HG03354 (cell line): Measurements from ENCODE around the gene ZFAND3.

Experiments
- ATAC-seq: cut with Tn5 transposase; IDR thresholded peaks from one replicate; pipeline ENCODE4 v1.9.1; 2021; ENCODE audit warnings: mild to moderate bottlenecking; ENCODE audit not compliant: unreplicated experiment, poor library complexity, severe bottlenecking

The ZFAND3 gene

DNA sequence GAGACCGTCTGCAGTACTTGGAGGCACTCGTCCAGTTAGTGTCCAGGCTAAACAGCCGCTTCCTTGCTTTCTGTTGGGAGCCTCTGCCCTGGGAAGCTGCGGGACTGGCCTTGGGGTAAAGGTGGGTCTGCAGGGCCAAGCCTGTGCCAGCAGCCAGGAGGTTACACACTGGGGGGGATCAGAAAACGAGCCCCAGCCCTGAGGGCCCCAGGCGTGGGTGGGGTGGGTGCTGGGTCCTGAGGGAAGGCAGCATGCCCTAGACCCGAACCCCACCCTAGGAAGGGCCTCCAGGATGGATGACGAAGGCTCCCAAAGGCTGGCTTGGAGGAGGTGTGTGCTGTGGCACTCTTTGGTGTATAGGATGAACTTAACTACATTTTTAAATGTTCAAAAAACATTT lies 335.2 kb downstream of the ZFAND3 start:
- no peak for ATAC-seq

DNA sequence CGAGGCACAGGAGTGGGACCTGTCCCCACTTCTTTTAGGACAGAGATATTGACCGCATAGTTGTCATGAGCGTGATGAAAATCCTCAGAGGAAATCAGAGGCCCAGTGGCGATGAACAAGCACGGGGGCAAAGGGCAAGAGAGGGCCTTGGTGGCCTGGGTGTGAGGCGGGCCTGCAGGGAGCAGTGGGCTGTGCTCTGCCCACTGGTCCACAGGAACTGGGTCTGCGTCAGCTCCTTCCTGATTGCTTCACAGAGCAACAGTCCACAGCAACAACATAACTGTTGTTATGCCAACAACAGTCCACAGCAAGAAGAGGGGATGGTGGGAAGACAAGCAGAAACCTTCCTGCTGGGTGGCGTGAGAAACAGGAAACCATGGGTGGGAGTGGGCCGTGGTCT lies 335.6 kb downstream of the ZFAND3 start:
- ATAC-seq: no peak

DNA sequence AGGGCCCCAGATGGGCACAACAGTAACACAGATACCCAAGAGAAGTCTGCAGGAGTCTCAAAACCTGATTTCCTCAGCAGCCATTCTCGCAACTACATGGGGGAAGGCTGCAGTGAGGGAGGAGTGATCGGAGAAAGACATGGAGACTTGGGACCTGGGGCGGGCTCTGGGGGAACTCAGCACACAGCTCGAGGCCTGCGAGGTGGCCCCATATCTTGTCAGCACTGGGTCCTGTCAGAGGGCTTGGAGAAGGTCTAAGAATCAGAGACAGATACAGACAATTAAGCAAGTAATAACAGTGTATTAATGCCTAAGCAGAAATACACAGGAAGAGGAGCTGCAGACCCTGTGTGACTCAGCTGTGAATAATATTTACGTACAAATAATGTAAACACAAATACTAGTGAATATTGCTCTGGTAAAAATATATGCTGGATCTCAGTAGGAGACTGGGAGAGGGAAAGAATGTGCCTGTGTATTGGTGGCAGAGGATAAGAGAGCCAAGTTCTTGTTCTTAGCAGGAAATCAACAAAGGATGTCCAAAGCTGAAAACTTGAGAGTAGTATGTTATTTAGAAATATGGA lies 336.2 kb downstream of the ZFAND3 start:
- ATAC-seq: no peak

DNA sequence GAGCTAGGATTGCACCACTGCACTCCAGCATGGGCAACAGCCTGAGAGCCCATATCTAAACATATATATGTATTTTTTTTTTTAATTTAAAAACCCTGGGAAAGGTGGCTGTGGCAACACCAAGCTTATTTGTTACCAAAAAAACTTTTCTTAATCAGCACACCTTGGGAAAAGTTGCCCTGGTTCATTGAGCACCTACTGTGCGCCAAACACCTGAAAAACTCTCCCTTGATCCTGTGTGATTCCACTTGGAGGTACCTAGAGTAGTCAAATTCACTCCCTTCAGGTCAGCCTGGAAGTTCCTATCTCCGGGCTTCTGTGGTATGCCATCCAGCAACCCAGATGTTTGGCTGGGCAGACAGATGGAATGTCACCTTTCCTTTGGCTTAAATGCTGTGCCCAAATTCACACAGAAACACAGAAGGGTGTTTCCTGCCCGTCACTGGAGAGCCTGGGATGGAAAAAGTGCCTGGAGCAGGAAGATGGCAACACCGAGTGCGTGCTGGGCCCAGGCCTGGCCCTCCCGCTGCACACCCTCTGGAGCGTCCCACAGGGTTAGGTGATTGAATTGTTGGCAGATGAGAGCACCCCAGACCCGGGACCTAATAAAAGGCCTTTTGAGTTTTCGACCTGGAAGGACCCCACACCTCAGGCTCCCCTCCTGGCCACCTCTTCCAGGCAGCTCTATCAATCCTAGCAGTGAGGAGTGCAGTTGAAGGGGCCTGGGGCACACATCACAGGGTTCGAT lies 337.5 kb downstream of the ZFAND3 start:
- ATAC-seq: no peak

DNA sequence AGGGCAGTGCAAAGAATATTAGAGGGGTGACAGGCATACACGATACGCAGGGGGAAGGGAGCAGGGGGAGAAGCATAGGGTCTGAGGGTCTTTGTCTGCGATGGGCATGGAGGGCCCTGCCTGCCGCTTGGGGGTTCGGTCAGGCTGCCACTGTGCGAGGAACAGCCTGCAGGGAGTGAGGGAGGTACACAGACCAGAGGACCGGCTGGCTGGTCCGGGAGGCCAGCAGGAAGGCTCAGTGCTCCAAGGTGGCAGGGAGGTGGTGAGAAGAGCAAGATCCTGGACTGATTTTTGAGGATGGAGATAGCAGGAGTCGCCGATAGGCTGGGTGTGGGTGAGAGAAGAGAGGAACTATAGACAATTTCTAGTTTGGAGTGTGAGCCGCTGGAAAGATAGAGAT lies 338.4 kb downstream of the ZFAND3 start:
- ATAC-seq: no peak

DNA sequence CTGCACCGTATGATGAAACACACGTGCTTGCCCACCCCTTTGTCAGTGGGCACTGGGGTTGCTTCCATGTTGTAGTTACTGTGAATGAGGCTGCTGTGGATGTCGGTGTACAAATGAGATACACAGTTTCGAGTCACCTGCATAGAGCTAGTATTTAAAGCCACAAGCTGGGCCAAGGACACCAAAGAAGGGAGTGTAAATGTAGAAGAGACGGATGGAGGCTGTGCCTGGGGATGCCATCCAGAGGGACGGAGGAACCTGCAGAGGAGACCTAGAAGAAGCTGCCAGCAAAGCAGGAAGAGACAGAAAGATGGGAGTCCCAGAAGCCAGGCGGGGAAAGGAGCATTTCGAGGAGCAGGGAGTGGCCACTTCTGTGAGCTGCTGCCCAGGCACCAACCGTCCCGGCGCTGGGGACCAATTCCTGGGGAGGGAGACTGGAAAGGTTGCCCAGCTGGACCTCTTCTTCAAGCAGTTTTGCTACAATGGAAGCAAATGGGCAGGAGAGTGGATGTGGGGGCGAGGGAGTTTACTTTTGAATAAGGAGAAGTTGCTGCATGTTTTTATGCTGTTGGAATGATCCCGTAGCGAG lies 339.3 kb downstream of the ZFAND3 start:
- ATAC-seq: no peak

DNA sequence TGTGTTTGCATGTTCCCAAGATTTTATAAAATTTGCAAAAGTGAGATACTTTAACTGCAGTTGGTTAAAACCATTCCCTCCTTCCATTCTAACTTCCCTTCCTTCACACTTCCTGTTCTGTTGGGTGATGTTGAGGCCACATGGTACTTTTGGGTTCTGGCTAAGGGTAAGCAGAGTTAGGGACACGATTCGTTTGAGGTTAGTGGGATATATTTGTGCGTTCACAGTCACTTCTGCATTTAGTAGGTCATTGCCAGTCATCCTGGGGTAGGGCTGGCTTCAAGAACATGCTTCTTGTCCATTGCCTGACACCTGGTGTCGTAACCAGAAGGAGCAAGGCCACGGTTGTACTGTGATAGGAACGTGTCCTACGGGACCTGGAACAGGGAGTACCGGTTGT lies 340.1 kb downstream of the ZFAND3 start:
- ATAC-seq: no peak

DNA sequence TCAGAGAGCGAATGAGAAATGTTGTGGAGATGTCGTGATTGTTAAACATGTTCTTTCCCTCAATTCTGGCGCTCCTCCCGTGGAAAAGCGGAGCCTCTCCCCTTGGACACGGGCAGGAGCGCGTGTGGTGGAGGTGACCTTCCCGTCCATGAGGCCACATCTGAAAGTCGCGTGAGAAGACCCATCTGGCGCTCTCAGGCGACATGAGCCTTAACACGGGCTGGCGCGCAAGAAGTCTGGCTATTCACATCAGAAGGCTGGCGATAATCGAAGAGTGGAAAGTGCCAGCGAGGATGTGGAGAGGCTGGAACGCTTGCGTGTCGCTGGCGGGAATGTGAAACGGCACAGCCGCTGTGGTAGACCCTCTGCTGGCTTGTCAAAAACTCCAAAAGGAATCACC lies 341.3 kb downstream of the ZFAND3 start:
- ATAC-seq: no peak

DNA sequence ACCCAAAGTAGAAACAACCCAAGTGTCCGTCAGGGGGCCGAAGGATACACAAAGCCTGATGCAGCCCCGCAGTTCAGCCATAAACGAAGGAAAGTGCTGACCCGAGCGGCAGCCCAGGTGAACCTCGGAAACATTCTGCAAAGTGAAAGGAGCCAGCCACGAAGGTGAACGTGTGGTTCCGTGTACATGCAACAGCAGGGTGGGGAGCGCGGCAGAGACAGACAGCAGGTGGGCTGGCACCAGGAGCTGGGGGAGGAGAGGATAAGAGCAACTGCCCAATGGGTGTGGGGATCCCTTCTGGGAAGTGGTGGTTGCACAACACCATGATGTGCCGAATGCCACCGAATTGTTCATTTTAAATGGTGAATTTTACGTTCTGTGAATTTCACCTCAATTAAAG lies 341.8 kb downstream of the ZFAND3 start:
- no peak for ATAC-seq

DNA sequence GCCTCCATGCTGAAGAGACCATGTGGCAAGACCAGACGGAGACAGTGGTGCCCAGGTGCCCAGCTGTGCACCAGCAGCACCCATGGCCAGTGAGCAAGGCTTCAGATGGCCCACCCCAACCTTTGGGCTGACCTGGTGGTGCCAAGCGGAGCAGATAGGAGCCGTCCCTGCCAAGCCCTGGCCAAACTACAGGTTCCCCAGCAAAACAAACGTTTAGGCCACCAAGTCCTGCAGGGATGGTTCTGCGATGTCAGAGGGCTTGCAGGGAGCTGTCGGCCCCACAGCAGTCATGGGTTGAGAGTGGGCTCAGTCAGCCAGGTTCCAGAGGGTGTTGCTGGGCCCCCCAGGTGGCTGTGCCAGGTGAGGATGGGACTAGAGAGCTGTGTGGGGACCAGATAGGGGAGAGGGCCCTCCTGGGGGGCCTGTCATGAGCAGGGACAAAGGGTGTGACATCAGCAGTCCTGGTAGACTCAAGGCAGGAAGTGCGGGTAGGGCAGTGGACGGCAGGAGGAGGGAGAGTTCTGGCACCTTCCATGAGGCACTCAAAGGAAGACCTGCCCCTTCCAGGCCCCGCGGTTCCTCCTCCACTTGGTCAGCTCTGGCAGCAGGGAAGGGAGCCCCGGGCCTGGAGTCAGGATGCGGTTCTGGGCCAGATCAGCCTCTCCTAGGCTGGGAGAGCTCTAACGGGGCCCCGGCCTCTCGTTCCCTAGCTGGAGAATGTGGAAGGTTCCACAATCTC lies 342.4 kb downstream of the ZFAND3 start:
- no peak for ATAC-seq

DNA sequence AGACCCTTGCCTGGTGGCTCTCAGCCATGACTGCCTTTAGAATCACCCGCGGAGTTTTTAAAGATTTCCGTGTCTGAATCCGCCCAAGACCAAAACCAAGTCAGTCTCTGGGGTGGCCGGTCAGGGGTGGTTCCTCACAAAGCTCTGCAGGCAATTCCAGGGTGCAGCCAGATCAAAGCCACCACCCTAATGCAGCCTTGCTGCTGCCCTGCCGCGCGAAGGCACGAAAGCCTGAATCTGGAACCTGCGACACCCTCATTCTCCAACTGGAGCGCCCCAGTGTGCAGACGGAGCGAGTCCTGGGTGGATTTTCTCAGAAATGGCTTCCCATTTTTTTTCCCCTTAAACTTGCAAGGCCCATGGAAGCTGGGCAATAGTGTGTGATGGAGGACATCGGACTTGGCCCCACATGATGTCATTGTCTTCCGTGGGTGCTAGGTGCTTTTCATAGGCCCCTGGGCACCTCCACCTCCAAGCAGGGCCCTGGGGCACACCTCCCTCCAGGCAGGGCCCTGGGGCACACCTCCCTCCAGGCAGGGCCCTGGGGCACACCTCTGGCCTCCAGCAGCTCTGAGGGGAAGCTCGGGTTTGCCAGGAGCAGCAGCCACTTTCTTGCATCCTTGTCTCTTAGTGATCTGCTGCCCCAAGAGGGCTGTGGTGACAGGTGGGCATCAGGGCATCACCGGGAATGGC lies 343.1 kb downstream of the ZFAND3 start:
- no peak for ATAC-seq

DNA sequence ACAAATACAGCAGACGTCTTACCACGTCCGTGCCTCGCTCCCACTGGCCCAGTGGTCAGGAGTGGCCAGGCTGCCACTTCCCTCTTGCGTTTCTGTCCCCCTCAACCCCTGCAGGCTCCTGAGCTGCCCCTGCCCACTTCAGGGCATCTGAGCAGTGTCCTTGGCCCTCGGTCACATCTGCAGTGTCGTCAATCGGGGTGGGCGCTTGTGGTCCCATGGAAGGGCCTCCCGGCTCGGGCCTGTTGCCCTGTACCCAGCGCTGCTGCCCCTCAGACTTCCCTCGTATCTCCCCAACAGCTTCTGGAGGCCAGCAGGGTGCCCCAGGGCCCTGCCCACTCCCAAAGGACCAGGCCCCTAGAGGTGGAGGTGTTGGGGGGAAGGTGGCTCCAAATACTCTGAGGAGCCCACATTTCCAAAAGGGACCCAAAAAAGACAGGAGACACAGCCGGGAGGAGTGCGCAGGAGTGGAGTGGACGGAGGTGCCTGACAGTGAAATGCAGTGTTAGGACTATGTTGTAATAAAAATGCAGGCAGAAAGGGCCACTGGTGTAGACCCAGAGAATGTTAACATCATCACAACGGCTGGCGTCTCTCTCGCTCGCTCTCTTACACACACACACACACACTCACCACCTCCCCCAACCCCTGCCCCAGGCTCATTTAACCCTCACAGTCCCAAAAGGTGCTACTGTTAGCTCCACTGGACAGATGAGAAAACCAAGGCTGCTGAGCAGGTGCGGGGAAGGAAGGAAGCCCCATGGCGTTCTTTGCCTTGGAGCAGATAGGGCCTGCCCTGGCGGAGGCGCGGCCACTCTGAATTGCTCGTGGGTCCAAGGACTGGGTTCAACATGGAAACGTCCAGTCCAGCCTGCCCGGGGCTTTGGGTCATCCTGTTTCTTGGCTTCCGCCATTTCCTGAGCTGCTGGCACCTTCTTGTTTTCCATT lies 343.9 kb downstream of the ZFAND3 start:
- ATAC-seq: no peak

DNA sequence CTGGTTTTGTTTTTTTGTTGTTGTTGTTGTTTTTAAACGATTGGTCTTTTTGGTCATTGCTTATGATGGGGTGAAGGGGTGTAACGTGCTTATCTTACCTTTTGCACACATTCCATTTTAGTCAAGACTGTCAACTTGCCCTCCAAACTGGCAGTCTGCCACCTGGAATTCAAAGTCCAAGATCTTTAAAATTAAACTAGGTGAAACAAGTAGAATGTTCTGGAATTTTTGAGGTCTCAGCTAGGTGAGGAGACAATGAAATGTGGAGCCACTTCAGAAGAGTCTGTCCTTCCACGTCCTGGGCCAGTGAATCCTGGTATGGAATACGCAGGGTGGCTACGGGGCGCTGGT lies 344.6 kb downstream of the ZFAND3 start:
- no peak for ATAC-seq

DNA sequence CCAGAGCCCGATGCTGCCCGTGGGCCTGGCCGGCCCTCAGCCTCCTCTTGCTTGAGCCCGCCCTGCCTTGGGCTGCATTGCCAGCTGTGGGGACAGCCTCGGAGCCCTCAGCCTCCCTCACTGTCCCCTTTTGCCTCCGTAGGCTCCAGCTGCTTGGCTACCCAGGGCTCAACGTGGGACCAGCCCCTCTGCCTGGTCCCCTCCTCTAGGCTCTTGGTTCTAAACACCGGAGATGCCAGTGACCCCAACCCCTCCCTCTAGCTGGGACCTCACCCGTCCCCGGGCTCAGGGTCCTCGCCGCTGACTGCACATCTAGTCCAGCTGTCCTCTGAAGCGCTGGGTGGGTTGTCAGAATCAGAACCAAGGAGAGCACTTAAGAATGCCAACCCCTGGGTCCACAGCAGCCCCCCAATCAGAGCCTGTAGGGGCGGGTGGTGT lies 345.2 kb downstream of the ZFAND3 start:
- no peak for ATAC-seq

DNA sequence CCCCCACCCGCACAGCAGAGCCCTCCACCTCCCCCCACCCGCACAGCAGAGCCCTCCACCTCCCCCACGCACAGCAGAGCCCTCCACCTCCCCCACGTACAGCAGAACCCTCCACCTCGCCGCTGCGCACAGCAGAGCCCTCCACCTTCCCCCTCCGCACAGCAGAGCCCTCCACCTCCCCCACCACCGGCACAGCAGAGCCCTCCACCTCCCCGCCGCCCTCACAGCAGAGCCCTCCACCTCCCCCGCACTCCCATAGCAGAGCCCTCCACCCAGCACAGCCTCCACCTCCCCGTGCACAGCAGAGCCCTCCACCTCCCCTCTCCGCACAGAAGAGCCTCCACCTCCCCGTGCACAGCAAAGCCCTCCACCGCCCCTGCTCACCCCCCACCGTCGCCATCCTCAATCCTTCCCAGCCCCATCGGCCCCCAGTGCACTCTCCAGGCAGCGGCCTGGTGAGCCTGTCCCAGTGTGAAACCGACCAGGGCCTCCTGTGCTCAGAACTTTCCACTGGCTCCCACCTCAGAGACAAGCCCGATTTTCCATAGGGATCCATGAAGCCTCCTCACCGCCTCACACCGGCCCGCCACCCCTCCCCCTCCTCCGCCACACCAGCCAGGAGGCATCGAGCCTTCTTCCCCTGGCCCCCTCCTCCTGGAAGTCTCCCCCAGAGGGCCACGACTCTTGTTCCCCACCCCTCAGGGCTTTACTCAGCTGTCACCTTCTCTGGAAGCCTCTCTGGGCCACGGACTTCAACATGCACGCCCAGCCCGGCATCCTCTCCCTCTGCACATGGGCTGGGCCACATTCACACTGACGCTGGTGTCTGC lies 347.1 kb downstream of the ZFAND3 start:
- no peak for ATAC-seq

DNA sequence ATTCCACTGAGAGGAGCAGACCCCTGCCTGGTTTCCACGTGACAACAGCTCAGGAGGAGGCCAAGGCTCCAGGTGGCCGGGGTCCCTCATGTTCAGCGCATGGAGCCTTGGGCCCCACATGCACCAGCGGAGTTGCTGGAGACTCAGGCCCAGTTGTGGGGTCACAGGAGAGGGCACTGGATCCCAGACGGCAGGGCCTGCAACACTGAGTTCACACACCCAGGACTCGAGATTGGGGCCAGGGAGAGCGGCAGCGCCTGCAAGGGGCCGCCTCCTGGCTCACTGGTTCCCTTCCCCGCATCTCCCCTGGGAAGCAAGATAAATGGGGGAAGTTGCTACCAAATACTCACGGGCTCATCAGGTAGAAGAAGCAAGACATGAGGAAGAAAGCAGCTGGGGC lies 348.1 kb downstream of the ZFAND3 start:
- ATAC-seq: no peak

DNA sequence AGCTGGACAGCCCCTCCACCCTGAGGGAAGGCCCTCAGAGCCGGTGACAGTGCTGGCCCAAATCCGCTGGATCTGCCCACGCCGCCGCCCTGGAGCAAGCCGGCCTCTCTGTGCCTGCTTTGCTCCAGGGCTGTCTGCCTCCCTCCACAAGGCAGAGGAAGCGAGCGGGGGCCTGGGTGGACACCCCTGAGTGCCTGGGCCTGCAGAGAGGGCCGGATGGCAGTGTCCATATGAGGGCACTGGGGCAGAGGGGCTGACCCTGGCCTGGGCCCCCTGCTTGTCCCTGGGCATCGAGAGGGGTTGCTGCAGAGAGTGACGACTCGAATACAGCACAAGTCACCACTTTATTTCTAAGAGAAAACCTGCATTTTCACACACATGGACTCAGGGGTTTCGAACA lies 348.6 kb downstream of the ZFAND3 start:
- ATAC-seq: no peak

DNA sequence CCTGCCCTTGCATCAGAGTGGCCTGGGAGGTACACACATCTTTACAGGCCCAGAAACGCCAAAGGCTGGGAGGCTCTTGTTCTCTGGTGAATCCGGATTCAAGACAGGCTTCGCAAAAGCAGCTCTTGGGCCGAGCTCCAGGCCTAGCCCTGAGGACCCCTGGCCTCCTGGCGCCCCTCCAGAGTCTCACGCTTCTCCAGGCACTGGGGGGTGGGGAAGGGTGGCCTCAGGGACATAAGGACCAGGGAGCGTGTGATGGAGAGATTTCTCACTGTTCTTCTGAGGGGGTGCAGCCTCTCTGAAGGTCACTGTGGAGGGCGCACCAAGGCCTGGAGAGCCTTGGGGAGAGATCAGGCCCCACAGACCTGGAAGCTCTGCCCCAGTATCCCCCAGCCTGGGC lies 349.2 kb downstream of the ZFAND3 start:
- ATAC-seq: no peak
